ENCODE results near the gene SLC26A1.

- TF ChIP-seq FOXM1 (IDR thresholded peaks at IDR 0.05; ENCODE audit: borderline replicate concordance, low read depth) (no peak), EP300 (IDR thresholded peaks at IDR 0.05; ENCODE audit: borderline replicate concordance) (no peak), TAF1 (IDR thresholded peaks at IDR 0.05; ENCODE audit: low read depth) (no peak), TEAD4 (IDR thresholded peaks at IDR 0.05) (no peak), ZBTB7A (IDR thresholded peaks at IDR 0.05; ENCODE audit: low read depth) (no peak)
These were observed 23.0 kb downstream of the SLC26A1 start for GRCh38 chr4:970046-970745.

Measured in Ishikawa (cell line).